HepG2 (cell line): ENCODE measurements around the gene USP5. TPM values are rescaled to one million over a fixed set of nuclear protein-coding genes. Genes with fewer than 3 reads are reported as not detected.

Experiments used
- GPBP1L1 ChIP-seq: sonication (generic); formaldehyde crosslinking; IDR thresholded peaks from 2 replicates; pipeline ENCODE4 v1.5.0; 2020; ENCODE audit warnings: mild to moderate bottlenecking, missing genetic modification reagents
- HNRNPK ChIP-seq: fragments of 200-400 bp; formaldehyde crosslinking; IDR thresholded peaks from 2 replicates; pipeline ENCODE4 v1.6.1; 2018; ENCODE audit warnings: low read length, low read depth, moderate library complexity, mild to moderate bottlenecking; ENCODE audit not compliant: poor library complexity, severe bottlenecking
- KDM5A ChIP-seq: fragments of 200-600 bp; sonication (generic); IDR thresholded peaks from 2 replicates; pipeline ENCODE4 v1.7.0; 2018; ENCODE audit warnings: antibody characterized with exemption, mild to moderate bottlenecking, low read length, borderline replicate concordance
- MIER3 ChIP-seq: IDR thresholded peaks from 2 replicates; pipeline ENCODE4 v1.6.1; 2016; ENCODE audit warnings: missing compliant biosample characterization, borderline replicate concordance
- REL ChIP-seq: sonication (generic); formaldehyde crosslinking; conservative IDR thresholded peaks from 2 replicates; pipeline ENCODE4 v1.8.0; 2022; ENCODE audit warnings: mild to moderate bottlenecking, missing genetic modification reagents, moderate library complexity
- SMYD3 ChIP-seq: sonication (generic); formaldehyde crosslinking; IDR thresholded peaks from 2 replicates; pipeline ENCODE4 v1.8.1; 2023; ENCODE audit warnings: mild to moderate bottlenecking, missing genetic modification reagents
- ZBTB40 ChIP-seq, 2 experiments: fragments of 450-650 bp in 1 of 2; sonication (generic) in 1 of 2; formaldehyde crosslinking in 1 of 2; IDR thresholded peaks; 2 replicates each; pipeline versions ENCODE4 v1.6.1 to v1.8.0; 2016 to 2022; ENCODE audit warnings: antibody characterized with exemption in 1 of 2, mild to moderate bottlenecking in 1 of 2, missing genetic modification reagents in 1 of 2
- ZNF230 ChIP-seq: sonication (generic); formaldehyde crosslinking; IDR thresholded peaks from 2 replicates; pipeline ENCODE4 v1.4.0; 2020; ENCODE audit warnings: mild to moderate bottlenecking, missing genetic modification reagents
- ZNF280D ChIP-seq: sonication (generic); formaldehyde crosslinking; IDR thresholded peaks from 2 replicates; pipeline ENCODE4 v1.5.1; 2020; ENCODE audit warnings: mild to moderate bottlenecking, missing genetic modification reagents
- ZNF510 ChIP-seq: sonication (generic); formaldehyde crosslinking; IDR thresholded peaks from 2 replicates; pipeline ENCODE4 v1.4.0; 2020; ENCODE audit warnings: low read depth, mild to moderate bottlenecking, missing genetic modification reagents
- ZNF570 ChIP-seq: sonication (generic); formaldehyde crosslinking; IDR thresholded peaks from 2 replicates; pipeline ENCODE4 v1.4.0; 2020; ENCODE audit warnings: mild to moderate bottlenecking, missing genetic modification reagents, borderline replicate concordance
- ZNF777 ChIP-seq: sonication (generic); formaldehyde crosslinking; IDR thresholded peaks from 2 replicates; pipeline ENCODE4 v1.4.0; 2020; ENCODE audit warnings: missing genetic modification reagents
- ZNF782 ChIP-seq: sonication (generic); formaldehyde crosslinking; IDR thresholded peaks from 2 replicates; pipeline ENCODE4 v1.4.0; 2020; ENCODE audit warnings: missing genetic modification reagents, mild to moderate bottlenecking, borderline replicate concordance
- ZNF790 ChIP-seq: sonication (generic); formaldehyde crosslinking; IDR thresholded peaks from 2 replicates; pipeline ENCODE4 v1.8.0; 2022; ENCODE audit warnings: missing genetic modification reagents, mild to moderate bottlenecking, borderline replicate concordance
- ZSCAN9 ChIP-seq: IDR thresholded peaks from 2 replicates; pipeline ENCODE4 v1.6.1; 2016; ENCODE audit warnings: borderline replicate concordance
- polyA plus RNA-seq, 8 experiments: library from polyadenylated mRNA; depleted of rRNA in 3 of 8; stranded (reverse) in 7 of 8; unstranded in 1 of 8; fragments of >200 nt; fragmentation: Illumina TruSeq in 4 of 8; extraction: Trizol in 4 of 8; gene quantifications; 2 replicates each; pipeline versions ENCODE4 v1.2.1 to v1.2.3, GENCODE V29; 2011 to 2016; ENCODE audit warnings: low read depth in 4 of 8, missing spikeins in 1 of 8, mixed read lengths in 1 of 8; ENCODE audit not compliant: insufficient read depth in 1 of 8
- total RNA-seq, 5 experiments: library from RNA; depleted of rRNA; stranded (reverse); fragments of >200 nt; fragmentation: Illumina TruSeq; extraction: Trizol; gene quantifications; 2 replicates each; pipeline ENCODE4 v1.2.3, GENCODE V29; 2016; ENCODE audit warnings: low read depth in 1 of 5

The USP5 gene
- total and polyA plus RNA-seq, 2 of the 13 experiments (the other 11 are each of a cell fraction or from before 2014, with no cell fraction given): 39.6 to 56.0 TPM

GRCh38 chr12:6867413-6868210 lies 15.7 kb downstream of the USP5 start, which contains the start of gene TPI1 (continued):
- TF ChIP-seq GPBP1L1 (CRISPR knock-in tag): no peak
- TF ChIP-seq ZNF777: peak; percentile 41
- TF ChIP-seq KDM5A: no peak
- TF ChIP-seq ZNF230 (CRISPR knock-in tag): peak; percentile 21; the same call in 1 of the 2 replicates
- no peak; the same call in 1 of the 2 replicates for TF ChIP-seq SMYD3 (CRISPR knock-in tag)
- peak; percentile 42 for TF ChIP-seq HNRNPK
- no peak for TF ChIP-seq REL (CRISPR knock-in tag)
- TF ChIP-seq MIER3 (CRISPR knock-in tag): no peak
- TF ChIP-seq ZNF510 (CRISPR knock-in tag): no peak
- TF ChIP-seq ZSCAN9 (CRISPR knock-in tag): peak; percentile 75
- no peak for TF ChIP-seq ZBTB40 (IDR thresholded peaks at IDR 0.05)
- peak; percentile 60 for TF ChIP-seq ZBTB40 (CRISPR knock-in tag; IDR thresholded peaks at IDR 0.05)
- no peak for TF ChIP-seq ZNF280D (CRISPR knock-in tag)
- TF ChIP-seq ZNF790 (CRISPR knock-in tag): 0 out of 2 replicates have a peak, but pooled peaks have one; percentile 61
- no peak for TF ChIP-seq ZNF782 (CRISPR knock-in tag)
- TF ChIP-seq ZNF570 (CRISPR knock-in tag): no peak
